ENCODE data around the gene SLC36A4.

Gene SLC36A4

DNA sequence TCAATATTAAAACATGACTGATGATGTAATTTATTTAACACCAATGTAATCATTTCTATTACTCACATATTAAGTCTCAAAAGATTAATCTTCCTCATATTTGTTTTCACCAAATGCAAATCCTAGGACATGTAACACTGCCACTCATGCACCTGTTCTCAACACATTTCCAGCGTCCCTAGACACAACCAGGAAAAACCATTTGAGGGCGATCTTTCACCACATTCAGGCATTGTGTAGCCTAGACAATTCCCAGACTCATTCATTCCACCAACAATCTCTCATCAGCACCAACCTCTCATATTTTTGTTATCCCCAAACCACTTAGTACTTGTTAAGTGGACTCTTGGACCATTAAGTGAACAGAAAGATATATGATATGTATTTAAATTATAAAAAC is 66.1 kb downstream of the SLC36A4 start:
- peak; percentile 46 for DNase-seq (ENCODE audit: low read depth)
- TF ChIP-seq, protein P1, sequence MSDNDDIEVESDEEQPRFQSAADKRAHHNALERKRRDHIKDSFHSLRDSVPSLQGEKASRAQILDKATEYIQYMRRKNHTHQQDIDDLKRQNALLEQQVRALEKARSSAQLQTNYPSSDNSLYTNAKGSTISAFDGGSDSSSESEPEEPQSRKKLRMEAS (IDR thresholded peaks at IDR 0.05; ENCODE audit: low read depth, low read length): no peak
- TF ChIP-seq, protein P2, sequence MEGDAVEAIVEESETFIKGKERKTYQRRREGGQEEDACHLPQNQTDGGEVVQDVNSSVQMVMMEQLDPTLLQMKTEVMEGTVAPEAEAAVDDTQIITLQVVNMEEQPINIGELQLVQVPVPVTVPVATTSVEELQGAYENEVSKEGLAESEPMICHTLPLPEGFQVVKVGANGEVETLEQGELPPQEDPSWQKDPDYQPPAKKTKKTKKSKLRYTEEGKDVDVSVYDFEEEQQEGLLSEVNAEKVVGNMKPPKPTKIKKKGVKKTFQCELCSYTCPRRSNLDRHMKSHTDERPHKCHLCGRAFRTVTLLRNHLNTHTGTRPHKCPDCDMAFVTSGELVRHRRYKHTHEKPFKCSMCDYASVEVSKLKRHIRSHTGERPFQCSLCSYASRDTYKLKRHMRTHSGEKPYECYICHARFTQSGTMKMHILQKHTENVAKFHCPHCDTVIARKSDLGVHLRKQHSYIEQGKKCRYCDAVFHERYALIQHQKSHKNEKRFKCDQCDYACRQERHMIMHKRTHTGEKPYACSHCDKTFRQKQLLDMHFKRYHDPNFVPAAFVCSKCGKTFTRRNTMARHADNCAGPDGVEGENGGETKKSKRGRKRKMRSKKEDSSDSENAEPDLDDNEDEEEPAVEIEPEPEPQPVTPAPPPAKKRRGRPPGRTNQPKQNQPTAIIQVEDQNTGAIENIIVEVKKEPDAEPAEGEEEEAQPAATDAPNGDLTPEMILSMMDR (IDR thresholded peaks at IDR 0.05; ENCODE audit: low read depth, low read length): peak; percentile 41
- TF ChIP-seq POLR2A (IDR thresholded peaks at IDR 0.05; ENCODE audit: extremely low read depth, insufficient read length): no peak
- TF ChIP-seq MYC (IDR thresholded peaks at IDR 0.05; ENCODE audit: low read depth, low read length): no peak
- H3K4me3 ChIP-seq (ENCODE audit: low read depth, low read length): no peak overlapping the region

GRCh38 chr11:93128574-93128973 is 69.2 kb downstream of the SLC36A4 start:
- no peak overlapping the region for H3K4me3 ChIP-seq (ENCODE audit: low read depth, low read length)
- no peak for DNase-seq (ENCODE audit: low read depth)
- TF ChIP-seq, protein P2 (IDR thresholded peaks at IDR 0.05; ENCODE audit: low read depth, low read length): no peak
- no peak for TF ChIP-seq POLR2A (IDR thresholded peaks at IDR 0.05; ENCODE audit: extremely low read depth, insufficient read length)
- TF ChIP-seq MYC (IDR thresholded peaks at IDR 0.05; ENCODE audit: low read depth, low read length): no peak
- TF ChIP-seq, protein P1 (IDR thresholded peaks at IDR 0.05; ENCODE audit: low read depth, low read length): no peak

DNA sequence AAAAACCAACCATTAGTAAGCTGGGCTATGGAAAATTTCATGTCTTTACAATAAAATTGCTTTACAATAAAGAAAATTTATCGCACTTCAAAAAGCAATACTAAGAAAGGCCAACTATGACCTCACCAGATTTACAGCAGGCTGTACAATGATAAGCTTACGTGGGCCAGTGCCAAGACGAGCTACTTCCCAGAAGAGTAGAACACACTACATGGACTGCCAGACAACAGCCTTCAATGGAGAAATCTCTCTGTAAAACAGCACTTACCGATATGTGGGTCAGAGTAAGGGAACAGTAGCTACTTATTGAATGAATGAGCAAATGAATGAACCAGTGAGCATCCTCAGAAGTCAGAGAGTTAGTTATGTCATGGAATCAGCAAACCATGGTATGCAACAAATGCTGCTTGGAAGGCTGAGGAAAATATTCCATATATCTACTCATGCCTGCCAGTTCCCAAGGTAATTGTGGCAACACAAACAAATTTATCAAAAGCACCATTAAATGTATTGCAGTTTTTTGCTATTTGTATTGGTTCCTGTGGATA is 74.4 kb downstream of the SLC36A4 start:
- TF ChIP-seq POLR2A (IDR thresholded peaks at IDR 0.05; ENCODE audit: extremely low read depth, insufficient read length): no peak
- TF ChIP-seq, protein P1 (IDR thresholded peaks at IDR 0.05; ENCODE audit: low read depth, low read length): no peak
- TF ChIP-seq, protein P2 (IDR thresholded peaks at IDR 0.05; ENCODE audit: low read depth, low read length): no peak
- TF ChIP-seq MYC (IDR thresholded peaks at IDR 0.05; ENCODE audit: low read depth, low read length): no peak
- no peak for DNase-seq (ENCODE audit: low read depth)
- no peak overlapping the region for H3K4me3 ChIP-seq (ENCODE audit: low read depth, low read length)

DNA sequence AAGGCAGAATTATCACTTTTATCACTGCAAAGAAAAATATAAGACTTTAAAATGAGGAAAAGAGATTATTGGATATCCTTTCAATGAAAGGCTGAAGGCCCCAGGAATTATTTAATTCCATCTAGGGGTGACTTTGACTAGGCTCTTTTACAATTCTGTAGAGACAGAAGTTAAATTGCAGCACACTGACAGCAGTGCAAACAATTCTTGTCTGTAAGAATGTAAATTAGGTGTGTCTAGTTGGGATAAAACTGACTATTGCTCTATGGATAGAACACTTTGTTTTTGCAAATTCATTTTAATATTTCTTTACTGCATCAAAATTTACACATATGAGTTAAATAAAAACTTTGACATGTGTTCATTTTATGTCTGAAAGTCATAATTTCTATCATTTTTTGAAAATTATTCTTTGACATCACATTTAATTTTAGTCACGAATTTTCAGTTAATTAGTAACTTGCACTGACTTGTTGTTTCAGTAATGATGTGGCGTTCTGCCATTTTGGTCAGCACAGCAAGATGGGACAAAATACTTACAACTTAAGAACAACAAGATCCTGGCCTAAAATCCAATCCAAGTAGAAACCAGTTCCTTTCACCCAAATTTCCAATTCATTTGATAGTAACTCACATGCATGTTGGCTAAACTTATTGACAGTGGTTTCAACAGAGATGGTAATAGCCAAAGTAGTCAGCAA is 75.1 kb downstream of the SLC36A4 start:
- no peak overlapping the region for H3K4me3 ChIP-seq (ENCODE audit: low read depth, low read length)
- no peak for DNase-seq (ENCODE audit: low read depth)

GRCh38 chr11:93118276-93118675 is 79.5 kb downstream of the SLC36A4 start:
- DNase-seq (ENCODE audit: low read depth): no peak
- H3K4me3 ChIP-seq (ENCODE audit: low read depth, low read length): no peak overlapping the region
- no peak for TF ChIP-seq POLR2A (IDR thresholded peaks at IDR 0.05; ENCODE audit: extremely low read depth, insufficient read length)

More for the DNA sequence above, 75.1 kb downstream of the SLC36A4 start:
- TF ChIP-seq, protein P2 (IDR thresholded peaks at IDR 0.05; ENCODE audit: low read depth, low read length): no peak
- TF ChIP-seq POLR2A (IDR thresholded peaks at IDR 0.05; ENCODE audit: extremely low read depth, insufficient read length) (no peak), MYC (IDR thresholded peaks at IDR 0.05; ENCODE audit: low read depth, low read length) (no peak)
- TF ChIP-seq, protein P1 (IDR thresholded peaks at IDR 0.05; ENCODE audit: low read depth, low read length): no peak

DNA sequence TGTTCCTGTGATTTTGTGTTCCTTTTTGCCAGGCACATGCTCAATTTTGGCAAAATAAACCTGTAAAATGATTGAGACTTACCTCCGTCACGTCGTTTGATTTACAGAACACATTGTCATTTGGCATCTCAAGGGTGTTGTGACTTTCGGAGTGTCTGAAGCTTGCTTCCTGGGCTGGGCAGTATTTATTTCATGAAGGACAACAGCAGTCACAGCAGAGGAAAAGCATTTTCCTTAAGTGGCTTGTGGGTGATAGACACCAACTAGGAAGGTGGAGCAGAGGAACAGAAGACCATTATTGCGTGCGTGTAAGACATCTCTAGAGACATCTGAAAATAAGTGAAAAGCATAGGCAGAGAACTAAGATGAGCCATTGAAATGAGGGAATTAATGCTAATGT is 80.2 kb downstream of the SLC36A4 start:
- no peak overlapping the region for H3K4me3 ChIP-seq (ENCODE audit: low read depth, low read length)
- DNase-seq (ENCODE audit: low read depth): no peak
- TF ChIP-seq POLR2A (IDR thresholded peaks at IDR 0.05; ENCODE audit: extremely low read depth, insufficient read length): no peak

Data from NB4 (cell line).